ENCODE measurements around the gene MRPL2.

Gene MRPL2

DNA sequence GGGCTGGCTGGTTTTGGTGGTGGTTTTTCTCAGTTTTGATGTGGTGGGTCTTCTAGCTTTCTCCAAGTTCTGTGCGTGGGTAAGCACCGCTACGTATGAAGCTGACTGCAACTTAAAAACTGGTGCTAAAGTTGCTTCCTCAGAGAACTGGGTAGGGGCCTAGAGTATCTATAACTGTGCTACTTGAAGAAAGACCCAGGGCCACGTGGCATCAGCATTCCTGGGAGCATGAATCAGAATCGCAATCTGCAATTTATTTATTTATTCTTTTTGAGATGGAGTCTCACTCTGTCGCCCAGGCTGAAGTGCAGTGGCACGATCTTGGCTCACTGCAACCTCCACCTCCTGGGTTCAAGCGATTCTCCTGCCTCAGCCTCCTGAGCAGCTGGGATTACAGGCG lies 22.7 kb upstream of the MRPL2 start:
- peak; percentile 70 for DNase-seq

DNA sequence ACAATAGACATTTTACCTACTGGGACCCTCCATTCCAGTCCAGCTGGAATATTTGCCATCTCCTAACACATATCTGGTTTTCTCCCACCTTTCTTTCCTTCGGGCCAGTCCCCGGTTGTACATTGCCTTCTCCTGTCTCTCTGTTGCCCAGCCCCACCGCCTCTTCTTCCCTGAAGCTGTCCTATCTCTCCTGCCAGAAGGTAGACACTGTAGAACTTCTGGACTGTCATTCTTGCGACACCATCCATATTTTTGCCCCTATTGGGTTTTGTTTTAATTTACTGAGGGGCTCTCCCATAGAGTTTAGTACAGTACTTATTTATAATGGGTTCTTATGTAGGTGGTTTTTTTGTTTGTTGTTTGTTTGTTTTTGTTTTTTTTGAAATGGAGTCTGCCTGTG lies 21.8 kb upstream of the MRPL2 start:
- DNase-seq: no peak

DNA sequence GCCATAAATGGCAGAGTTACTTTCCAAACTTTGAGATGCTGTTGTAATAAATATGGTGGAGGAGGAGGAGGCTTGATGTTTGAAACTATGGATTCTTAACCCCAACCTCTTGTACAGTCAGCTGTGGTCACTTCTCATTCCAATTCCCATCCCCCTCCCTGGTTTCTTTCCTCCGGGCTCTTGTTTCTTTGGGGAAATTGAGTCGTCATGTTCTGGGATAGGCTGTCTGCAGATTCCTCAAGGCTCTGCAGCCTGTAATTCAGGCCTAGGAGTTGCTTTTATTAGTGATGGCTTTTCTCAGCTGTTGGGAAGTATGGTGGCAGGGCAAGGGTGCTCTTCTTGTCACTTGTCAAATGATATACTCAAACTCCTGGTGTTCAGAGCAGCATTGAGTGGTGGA lies 19.5 kb upstream of the MRPL2 start:
- DNase-seq: peak; percentile 95

GRCh38 chr6:43077981-43078511 lies 18.8 kb upstream of the MRPL2 start:
- peak; percentile 92 for DNase-seq

DNA sequence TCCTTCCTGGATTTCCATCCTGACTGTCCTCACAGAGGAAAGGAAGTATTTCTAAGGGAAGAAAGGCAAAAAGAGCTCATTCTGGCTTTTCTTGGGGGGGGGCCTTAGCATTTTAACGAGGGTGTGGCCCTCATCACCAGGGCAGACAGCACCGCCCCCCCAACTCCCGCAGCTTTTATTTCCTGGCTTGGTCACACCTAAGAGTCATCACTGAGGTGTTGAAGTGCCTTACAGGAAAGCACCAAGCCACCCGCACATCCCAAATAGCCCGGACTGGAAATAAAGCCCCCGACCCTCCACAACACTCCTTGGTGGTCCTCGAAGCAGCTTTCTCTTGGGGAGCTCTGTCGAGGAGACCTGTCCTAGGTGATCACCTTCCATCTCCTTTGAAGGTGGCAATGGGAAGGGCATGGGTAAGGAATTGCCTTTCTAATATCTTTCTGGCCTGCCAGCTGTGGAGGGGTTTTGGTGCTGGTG lies 18.1 kb upstream of the MRPL2 start:
- DNase-seq: no peak

DNA sequence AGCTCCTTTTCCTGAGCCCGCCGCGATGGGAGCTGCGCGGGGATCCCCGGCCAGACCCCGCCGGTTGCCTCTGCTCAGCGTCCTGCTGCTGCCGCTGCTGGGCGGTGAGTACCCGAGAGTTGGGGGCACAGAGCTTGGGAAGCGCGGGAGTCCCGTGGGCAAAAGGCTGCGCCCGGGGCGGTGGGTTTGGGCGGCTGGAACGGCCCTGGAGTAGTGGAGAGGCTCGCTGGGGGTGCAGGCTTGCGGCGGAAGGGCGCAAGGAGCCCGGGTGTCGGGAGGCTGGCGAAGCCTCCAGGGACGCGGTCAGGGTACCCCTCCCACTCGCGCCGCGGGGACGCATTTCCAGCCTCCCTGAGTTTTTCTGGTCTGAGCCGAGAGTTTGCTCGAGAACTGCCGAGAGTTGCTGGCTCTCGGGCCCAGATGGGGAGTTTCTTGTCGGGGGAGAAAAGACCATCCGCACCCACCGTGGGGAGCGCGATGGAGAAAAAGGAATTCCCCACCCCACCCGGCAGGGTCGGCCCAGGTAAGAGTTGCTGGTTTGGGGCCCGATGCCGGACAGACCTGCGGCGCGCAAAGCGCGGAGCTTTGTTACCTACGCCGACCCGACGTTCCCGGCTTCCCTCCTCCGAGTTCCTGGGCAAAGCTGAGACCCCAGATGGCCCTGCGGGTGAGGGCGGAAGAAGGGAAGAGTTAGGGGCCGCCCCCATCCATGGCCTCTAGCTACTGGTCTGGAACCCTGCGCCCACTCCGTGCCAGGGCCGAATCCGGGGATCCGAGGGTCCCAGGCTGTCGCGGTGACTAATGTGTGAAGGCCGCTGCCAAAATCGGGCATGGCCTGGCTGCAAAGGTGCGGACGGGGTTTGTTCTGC lies 17.5 kb upstream of the MRPL2 start:
- DNase-seq: peak; percentile 55

GRCh38 chr6:43075670-43076463 lies 16.6 kb upstream of the MRPL2 start, which contains the start of gene PTK7:
TSS of gene PTK7 (plus strand) at chr6:43076314. CDS start at chr6:43076489, 175 bp downstream.
- peak; percentile 82 for DNase-seq

DNA sequence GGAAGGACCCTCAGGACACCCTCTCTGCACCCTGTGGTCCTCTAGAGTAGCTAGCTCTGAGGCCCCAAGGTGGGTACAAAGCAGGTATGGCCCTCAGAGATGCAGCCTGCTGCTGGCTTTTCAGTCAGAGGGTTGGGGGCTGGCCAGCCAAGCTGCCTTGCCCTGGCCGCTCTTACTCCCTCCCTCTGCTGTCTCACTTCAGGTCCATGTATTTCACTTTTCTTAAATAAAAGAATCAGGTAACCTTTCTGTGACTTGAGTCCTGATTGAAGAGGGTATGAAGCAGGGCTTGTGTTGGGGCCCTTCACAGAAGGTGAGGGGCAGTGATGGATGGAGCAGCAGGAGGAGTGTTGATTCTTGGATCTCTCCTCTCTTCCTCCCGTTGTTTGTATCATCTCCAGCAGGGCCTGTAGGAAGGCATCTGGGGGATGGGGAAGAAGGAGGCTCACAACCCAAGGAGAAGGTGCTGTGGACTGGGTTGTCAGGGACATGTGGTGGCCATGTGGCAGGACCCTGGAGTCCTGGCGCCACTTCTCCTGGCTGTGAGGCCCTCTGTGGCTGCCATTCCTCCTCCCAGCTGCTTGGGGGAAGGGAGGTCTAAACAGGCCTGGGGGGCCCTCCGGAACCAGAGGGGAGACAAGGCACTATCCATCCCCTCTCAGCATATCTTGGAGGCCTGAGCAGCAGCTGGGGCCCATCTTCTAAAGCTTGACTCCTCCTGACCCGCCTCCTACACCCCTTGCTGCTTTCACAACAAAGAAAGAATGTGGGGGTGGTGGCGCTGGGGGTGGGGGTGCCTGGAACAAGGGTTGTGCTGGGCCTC lies 15.8 kb upstream of the MRPL2 start:
- peak; percentile 83 for DNase-seq

DNA sequence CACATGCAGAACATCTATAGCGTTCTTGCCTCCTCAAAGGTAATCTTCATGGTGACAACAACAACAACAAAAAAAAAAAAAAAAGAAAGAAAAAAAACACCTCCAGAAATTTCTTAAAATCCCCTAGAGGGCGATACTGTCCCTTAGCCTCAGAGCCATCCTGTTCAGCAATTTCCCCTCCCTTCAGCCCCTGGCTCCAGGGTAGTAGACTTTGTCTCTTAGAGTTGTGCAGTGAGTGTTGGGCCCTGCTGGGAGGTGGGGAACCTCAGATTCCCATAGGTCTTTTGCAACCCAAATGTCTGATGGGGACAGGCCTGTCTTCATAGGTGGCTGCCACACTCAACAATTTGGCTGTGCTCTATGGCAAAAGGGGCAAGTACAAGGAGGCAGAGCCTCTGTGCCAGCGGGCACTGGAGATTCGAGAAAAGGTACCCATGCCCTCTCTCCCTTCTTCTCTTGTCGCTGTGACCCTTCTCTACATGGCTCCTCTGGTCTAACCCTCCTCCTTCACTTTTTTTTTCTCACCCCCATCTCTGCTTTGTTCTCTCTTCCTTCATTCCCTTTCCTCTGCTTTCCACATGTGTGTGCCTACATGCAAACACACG lies 10.9 kb upstream of the MRPL2 start:
- peak; percentile 71 for DNase-seq

DNA sequence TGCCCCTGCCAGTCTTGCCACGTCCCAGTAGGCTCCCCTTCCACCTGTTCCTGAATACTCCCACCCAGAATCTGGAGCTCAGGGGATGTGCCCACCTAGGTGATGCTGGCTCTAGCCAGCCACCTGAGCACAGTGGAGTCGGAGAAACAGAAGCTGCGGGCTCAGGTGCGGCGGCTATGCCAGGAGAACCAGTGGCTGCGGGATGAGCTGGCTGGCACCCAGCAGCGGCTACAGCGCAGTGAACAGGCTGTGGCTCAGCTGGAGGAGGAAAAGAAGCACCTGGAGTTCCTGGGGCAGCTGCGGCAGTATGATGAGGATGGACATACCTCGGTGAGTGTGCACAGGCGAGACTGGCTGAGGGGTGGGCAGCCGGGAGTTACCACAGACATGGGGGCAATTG lies 3.6 kb upstream of the MRPL2 start:
- no peak for DNase-seq

DNA sequence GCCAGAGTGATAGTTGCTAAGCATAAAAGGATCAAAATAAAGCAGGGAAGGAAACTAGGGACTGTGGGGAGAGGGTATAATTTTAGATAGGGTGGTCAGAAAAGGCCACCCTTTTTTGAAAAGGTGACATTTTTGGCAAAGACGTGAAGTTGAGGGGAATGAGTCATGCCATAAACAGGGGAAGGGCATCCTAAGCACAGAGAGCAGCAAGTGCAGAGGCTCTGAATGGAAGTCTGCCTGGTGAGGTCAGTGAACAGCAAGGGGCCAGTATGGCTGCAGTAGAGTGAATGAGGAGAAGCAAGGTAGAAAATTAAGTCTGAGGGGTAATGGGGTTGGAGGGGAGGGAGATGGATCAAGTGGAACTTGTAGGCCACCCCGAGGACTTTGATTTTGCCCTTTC lies 2.6 kb upstream of the MRPL2 start:
- DNase-seq: no peak

- DNase-seq: no peak
Observed at GRCh38 chr6:43060755-43061633, 1.8 kb upstream of the MRPL2 start.

GRCh38 chr6:43060034-43060754 lies 960 bp upstream of the MRPL2 start:
- no peak for DNase-seq

DNA sequence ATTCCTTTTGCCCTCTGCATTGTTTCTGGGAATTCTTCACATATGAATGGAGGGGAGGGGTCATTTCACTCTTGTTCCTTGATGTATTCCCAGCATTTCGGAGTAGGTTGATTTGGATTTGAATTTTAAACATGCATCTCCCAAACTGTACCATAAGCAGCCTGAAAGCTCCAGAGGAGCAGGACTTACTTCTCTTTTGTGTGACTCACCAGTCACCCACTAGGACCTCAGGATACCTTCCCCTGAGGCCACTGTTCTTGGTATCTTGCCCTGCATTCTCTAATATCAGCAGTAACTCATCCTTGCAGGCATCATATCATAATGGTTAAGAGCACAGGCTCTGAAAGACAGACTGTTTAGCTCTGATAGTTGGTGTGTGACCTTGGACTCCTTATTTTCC lies 703 bp downstream of the MRPL2 start:
- no peak for DNase-seq

DNA sequence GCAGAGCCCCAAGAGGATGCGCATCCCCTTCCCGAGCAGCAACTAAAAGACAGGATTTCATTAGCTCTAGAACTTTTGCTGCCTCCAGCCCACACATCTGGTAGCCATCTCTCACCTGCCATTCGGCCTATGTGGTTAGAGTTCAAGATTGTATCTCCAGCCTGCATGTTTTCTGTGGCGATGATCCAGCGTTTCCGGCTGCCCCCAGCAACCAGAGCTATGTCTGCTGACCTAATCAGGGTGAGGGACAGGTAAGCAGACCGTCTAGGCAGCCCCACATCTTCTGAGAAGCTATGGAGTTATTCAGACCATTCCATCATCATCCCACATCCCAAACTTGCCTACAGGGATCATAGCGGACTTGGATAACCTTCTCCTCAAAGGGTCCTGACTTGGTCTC lies 3.3 kb downstream of the MRPL2 start:
- DNase-seq: no peak

- no peak for DNase-seq
Observed at GRCh38 chr6:43054206-43054943, 4.9 kb downstream of the MRPL2 start.

GRCh38 chr6:43053545-43054205 lies 5.6 kb downstream of the MRPL2 start, which contains the start of gene CUL7:
TSS of gene CUL7 (minus strand) at chr6:43053851. CDS start at chr6:43052788, 1,063 bp downstream.
- DNase-seq: peak; percentile 97

GRCh38 chr6:43052842-43053544 lies 6.2 kb downstream of the MRPL2 start:
- peak; percentile 34 for DNase-seq

All from fibroblast of skin of right quadriceps (primary cell).